AG09319 (cell line): ENCODE measurements around the gene WDR90.

Source experiments
- DNase-seq: peaks from one replicate; pipeline ENCODE4 v3.0.0-alpha.2; 2010; ENCODE audit warnings: low read depth; ENCODE audit errors: extremely low read depth
- TF ChIP-seq, protein P1 (sequence below): IDR thresholded peaks from 2 replicates; pipeline ENCODE4 v1.5.1; 2011; ENCODE audit warnings: low read depth, mild to moderate bottlenecking, inconsistent platforms, low read length, moderate library complexity

WDR90 gene

DNA sequence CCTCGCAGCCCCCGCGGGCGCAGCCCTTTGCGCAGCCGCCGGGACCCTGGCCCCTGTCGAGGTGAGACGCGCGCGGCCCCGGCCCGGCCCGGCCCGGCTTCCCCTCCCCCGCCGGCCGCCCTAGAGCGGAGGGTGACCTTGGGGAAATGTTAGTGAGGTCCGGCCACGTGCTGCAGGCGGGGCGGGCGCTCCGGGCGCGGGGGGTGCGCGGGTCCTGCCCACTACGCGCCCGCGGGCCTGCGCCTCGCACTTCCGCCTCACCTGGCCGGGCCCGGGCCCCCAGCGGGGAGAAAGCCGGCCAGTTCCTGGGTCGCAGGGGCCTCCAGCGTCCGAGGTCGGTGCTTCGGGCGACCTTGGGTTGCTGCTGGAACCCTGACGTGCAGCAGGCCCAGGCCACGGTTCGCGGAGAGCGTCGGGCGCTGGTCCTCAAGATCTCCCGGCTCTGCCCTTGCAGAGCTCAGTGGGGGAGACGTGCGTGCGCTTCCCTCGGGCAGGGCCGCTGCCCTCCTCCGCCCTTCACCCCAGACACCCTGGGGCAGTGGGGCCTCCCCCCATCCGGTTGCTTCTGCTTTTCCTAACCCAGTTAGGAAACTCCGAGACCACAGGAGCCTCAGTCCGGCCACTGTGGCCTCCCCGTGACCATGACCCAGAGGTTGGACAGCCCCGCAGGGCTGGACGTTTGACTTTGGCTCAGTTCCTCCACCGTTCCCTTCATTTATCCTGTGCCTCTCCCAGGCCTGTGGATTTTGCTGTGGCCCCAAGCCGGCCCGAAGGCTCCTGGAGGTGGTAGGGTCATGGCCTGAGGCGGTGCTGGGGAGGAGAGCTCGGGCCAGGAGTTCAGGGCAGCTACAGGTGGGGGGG is 6.7 kb upstream of the WDR90 start:
- TF ChIP-seq, protein P1, sequence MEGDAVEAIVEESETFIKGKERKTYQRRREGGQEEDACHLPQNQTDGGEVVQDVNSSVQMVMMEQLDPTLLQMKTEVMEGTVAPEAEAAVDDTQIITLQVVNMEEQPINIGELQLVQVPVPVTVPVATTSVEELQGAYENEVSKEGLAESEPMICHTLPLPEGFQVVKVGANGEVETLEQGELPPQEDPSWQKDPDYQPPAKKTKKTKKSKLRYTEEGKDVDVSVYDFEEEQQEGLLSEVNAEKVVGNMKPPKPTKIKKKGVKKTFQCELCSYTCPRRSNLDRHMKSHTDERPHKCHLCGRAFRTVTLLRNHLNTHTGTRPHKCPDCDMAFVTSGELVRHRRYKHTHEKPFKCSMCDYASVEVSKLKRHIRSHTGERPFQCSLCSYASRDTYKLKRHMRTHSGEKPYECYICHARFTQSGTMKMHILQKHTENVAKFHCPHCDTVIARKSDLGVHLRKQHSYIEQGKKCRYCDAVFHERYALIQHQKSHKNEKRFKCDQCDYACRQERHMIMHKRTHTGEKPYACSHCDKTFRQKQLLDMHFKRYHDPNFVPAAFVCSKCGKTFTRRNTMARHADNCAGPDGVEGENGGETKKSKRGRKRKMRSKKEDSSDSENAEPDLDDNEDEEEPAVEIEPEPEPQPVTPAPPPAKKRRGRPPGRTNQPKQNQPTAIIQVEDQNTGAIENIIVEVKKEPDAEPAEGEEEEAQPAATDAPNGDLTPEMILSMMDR: no peak
- DNase-seq: no peak

DNA sequence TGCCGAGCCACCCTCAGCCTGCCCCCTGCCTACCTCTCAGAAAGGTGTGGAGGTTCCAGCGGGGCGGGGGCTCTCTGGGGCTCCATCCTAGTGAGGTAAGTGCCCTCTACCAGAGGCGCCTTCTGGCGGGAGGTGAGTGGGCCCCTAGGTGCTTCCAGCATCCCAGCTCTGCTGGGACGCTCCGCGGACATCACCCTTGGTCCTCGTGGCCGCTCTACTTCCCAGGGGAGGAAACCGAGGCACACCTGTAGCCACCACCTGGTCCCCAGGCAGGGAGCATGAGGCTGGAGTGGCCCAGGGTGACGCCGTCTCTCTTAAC is 6.2 kb upstream of the WDR90 start:
- TF ChIP-seq, protein P1: no peak
- DNase-seq: no peak

DNA sequence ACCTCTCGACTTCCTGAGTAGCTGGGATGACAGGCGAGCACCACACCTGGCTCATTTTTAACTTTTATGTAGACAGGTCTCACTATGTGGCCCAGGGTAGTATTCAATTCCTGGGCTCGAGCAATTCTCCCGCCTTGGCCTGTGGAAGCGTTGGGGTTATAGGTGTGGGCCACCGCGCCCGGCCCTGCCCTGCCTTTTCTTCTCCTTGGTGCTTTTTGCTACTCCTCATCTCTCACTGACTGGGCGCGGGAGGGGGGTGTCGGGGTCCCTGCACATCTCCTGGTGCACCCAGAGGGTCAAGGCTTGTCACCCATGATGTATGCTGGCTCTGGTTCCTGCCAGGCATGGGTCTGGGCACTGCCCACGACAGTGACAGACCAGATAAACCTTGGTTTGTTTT is 4.6 kb upstream of the WDR90 start:
- no peak for DNase-seq
- TF ChIP-seq, protein P1: no peak

DNA sequence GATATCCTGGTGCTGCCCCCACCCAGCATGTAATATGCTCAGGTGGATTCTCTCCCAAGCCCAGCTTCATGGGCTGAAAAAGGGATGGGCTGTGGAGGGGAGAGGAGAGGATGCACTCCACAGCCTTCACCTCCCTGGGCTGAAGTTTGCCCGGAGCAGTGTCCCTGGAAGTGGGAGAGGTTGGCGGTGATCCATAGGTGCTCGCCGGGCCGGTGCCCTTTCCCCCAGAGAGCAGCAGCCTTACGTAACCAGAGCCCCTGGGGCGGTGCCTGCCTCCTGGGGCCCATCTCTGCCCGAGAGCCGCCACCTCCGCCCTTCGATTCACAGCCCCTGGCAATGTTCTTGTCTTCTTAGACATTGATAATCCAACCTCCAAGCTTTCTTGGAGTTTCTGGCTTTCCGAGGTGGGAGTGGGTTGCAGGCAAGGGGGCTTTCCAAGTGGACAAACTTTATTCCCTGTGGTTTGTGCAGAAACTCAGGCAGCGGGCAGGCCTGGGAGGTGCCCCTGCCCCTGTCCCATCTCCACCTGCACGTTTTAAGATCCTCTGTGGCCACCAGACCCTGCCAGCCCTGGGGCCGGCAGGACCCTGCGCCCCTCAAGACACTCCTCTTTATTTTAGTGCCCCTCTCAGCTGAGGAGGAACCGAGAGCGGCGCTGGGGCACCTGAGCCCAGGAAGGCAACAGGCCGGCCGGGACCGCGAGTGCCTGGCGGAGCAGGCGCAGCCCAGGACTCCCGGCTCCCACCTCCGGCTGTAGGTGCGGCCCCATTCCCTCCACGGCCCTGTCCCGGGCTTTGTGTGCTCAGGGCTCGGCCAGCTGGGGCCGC is 3.1 kb upstream of the WDR90 start:
- DNase-seq: no peak
- TF ChIP-seq, protein P1: no peak

DNA sequence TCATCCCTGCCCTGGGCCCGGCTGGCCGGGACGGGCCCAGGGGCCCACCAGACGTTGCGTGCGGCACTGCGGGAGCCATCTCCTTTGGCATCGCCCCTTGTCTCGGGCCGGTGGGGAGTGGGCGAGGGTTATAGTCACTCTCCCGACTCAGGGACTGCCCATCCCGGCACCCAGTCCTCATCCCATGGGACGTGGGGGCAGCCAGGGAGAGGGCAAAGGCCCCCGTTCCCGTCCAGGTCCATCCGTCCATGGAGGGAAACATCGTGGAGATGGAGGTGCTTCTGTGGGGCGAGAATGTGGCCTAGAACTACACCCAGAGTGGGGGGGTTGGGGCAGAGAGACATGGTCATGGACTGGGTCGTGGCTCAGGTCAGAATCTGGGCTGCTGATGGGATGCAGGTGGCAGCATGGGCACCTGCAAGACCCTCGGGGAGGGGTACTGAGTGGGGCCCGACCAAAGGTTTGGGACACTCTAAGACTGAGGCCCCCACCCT is 2.4 kb upstream of the WDR90 start:
- no peak for DNase-seq
- TF ChIP-seq, protein P1: no peak

DNA sequence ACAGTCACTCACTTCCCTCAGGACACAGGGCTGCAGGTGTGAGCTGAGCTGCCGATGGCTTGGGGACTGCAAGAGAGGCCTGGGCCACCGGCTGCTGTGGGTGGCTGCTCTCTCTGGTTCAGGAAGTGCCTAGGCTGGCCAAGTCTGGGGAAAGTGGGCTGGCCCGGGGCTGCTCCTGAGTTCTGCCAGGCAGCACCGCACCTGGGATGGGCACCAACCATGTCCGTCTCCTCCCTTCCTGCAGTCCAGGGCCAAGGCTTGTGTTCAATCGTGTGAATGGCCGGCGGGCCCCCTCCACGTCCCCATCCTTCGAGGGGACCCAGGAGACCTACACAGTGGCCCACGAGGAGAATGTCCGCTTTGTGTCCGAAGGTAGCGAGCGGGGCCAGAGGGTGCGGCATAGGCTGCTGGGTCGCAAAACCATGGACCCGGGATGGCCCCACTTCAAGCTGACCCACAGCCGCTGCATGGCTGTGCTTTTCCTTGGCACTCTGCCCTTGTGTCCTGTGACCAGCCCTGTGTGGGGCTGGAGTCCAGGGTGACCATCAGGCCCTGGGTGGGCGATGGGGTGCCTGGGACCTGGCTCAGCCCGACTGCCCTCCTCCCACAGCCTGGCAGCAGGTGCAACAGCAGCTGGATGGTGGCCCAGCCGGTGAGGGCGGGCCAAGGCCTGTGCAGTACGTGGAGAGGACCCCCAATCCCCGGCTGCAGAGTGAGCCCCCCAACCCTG is 1.8 kb upstream of the WDR90 start:
- DNase-seq: no peak
- TF ChIP-seq, protein P1: no peak
